HG02571 (cell line): Measurements from ENCODE around the gene NLGN4Y.
"Not testable (repeated sequence)": the region's sequence is repeated elsewhere in the genome, so short reads cannot be mapped to it uniquely, and the experiment has no call there.

Experiments used
- ATAC-seq: cut with Tn5 transposase; IDR thresholded peaks from one replicate; pipeline ENCODE4 v1.9.1; 2021; ENCODE audit warnings: mild to moderate bottlenecking, moderate library complexity; ENCODE audit not compliant: unreplicated experiment

Gene NLGN4Y

DNA sequence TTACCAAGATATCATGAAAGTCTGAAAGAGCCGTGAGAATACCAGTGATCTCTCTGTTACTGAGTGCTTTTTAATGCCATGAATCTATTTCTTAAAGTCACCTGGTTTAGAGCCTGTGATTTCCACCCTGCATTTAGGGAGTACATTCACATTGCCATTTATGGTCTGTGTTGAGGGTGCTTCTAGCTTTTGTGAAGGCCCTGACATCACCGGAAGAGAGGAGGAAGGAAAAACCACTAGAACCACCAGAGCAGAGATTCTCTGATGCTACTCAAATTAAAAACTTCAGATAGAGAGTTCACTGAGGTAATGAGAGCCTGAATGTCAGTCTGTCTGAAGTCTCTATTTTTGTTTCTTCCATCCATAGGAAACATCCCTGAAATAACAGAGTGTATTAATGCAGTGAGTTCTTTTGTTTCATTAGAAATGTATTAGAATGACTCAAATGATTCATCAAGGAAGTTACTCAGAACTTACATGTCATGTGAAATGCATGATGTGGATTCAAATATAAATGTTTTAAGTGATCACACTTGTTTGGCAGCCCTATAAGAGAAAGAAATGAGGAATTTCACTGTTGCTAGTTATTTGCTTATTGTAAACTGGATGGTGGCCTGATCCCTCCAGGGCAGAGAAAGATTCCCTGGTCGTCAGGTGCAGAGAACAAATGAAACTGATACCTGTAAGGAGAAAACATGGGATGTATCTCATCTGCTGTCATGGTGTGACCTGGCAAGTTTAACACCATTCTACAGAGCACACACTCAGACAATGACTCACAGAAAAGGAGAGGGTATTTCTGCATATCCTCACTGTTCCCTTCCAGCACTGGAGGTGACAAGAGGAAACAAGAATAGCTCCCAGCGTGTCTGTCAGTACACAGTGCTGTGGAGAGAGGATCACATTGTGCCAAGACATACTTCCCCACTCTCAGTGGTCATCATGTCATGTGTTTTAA, 310.1 kb downstream of the NLGN4Y start:
- no peak for ATAC-seq

DNA sequence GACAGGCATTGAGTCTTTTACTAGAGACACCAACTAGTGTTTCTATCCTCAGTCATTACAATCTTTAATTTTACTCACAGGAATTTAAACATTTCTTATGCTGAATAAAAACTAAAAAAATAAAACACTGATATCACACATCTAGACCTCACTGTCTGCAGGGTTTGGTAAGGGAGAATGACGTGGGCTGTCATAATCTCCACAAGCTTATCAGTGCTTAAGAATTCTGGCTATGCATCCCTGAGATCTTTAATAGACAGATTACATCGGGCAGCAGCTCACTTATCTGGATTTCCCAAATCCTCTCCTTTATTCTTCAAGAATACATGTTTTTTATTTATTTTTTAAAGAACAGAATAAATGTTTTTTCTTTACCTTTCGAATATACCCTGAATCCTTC, 313.1 kb downstream of the NLGN4Y start:
- no peak for ATAC-seq

DNA sequence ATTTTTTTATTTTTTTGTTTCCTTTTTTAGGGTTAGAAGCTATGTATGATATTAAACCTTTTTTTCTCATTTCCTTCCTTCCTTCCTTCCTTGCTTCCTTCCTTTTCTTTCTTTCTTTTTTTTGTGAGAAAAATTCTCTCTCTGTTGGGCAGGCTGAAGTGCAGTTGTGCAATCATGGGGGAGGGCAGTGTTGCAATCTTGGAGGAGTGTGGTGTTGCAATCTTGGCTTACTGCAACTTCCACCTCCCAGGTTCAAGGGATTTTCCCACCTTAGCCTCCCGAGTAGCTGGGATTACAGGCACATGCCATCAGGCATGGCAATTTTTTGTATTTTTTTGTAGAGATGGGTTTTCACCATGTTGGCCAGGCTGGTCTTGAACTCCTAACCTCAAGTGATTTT, 326.4 kb downstream of the NLGN4Y start:
- ATAC-seq, result no peak

DNA sequence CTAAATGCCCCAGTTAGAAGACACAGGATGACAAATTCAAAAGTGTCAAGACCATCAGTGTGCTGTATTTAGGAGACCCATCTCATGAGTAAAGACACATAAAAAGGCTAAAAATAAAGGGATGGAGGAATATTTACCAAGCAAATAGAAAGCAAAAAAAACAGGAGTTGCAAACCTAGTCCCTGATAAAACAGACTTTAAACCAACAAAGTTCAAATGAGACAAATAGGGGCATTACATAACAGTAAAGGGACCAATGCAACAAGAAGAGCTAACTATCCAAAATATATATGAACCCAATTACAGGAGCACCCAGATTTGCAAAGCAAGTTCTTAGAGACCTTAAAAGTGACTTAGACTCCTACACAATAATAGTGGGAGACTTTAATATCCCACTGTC, 336.1 kb downstream of the NLGN4Y start:
- no peak for ATAC-seq

DNA sequence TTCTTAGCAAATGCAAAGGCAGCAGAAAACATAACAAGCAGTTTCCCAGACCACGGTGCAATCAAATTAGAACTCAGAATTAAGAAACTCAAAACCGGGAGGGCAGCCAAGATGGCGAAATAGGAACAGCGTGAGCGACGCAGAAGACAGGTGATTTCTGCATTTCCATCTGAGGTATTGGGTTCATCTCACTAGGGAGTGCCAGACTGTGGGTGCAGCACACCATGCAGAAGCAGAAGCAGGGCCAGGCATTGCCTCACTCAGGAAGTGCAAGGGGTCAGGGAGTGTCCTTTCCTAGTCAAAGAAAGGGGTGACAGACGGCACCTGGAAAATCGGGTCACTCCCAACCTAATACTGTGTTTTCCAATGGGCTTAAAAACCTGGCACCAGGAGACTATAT, 336.7 kb downstream of the NLGN4Y start:
- not testable (repeated sequence) for ATAC-seq

DNA sequence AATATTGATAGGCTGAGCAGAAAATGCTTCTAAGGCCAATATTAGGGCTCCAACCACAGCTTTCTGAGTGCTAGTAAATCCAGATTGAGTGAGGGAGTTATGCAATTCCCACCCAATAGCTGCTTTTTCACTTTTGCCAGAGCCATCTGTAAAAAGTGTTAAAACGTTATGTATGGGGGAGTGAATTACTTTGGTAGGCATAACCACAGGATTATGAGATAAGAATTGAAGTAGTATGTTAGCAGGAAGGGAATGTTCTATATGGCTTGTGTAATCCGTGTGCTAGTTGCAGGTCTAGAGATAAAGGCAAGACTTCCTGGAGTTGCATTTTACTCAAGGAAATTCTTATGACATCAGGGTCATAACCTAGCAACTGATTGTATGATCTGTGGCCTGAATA, 347.6 kb downstream of the NLGN4Y start:
- ATAC-seq, result no peak
